GM18511 (cell line): ENCODE measurements around the gene OR8K5.
"Not testable (repeated sequence)": the region's sequence is repeated elsewhere in the genome, so short reads cannot be mapped to it uniquely, and the experiment has no call there.

Experiments used
- ATAC-seq: cut with Tn5 transposase; IDR thresholded peaks from one replicate; pipeline ENCODE4 v1.9.1; 2021; ENCODE audit warnings: mild to moderate bottlenecking, moderate library complexity; ENCODE audit not compliant: unreplicated experiment

Gene OR8K5

GRCh38 chr11:56160217-56160616 lies at the start of gene OR8K5:
OR8K5 (minus strand) TSS chr11:56160317; CDS start chr11:56160317, 0 bp downstream.
- ATAC-seq: no peak

DNA sequence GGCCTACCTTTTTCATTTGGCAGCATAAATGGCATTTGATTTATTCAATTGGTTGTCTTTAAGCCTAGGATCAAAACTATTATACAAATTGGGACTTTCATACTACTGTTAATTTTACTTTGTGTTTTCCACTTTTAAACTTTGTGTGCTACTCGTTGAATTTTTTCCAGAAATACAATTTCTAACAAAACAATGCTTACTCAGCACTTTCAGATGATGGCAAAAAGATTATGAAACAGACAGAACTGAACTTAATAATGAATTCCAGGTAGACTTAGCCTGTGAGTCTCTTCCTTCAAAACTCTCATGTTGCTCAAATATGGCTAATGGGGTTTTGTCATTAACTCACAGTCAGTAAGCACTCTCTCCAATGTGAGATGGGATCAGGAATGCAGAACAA lies 47.7 kb upstream of the OR8K5 start:
- no peak for ATAC-seq

DNA sequence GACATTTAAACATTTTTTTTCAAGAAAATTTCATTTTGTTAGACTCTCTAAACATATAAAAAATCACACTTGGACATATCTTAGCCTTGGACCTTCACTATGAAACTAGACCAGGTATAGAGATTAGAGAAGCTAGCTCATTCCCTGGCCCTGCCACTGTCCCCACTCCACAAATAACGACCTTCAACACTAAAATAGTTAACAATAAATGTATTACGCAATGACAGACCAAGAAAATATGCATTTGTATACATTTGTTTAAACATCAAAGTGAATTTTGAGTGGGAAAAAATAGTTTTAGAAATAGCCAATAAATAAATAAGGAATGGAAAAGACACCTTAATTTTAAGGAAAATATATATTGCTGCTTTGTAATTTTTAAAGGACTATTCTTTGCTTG lies 37.2 kb upstream of the OR8K5 start:
- ATAC-seq: no peak

DNA sequence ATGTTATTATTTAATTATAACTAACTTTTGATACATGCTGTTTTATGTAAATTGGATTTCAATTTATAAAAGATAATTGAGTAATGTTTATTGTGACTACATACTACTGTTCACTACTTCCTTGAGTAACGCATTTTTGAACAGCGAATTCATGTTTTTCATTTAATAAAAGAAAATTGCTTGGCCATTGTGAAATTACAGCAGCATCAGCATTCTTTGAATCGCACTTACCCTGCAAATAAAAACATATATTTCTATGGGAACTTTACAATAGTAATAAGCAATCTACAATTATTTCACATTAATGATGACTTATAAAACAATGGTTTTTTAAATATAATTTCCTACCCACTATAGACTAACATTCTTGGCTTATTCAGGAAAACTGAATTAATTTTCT lies 36.6 kb upstream of the OR8K5 start:
- ATAC-seq: no peak

DNA sequence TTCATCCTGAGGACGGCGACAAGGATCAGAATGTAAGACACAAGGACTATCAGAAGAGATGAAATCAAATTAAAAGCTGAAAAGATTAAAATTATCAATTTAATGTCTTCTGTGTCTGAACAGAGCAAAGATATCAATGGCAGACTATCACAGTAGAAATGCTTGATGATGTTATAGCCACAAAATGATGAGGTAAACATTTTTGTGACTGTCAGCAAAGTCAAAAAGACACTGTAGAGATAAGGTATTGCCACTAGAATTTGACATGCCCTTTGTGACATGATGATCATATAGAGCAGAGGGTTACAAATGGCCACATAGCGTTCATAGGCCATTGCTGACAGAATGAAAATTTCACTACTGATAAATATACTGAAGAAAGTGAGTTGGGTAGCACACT lies 28.5 kb upstream of the OR8K5 start:
- ATAC-seq: no peak

GRCh38 chr11:56183459-56183858 lies 23.3 kb upstream of the OR8K5 start:
- no peak for ATAC-seq

- no peak for ATAC-seq
Observed at GRCh38 chr11:56176318-56176717, 16.2 kb upstream of the OR8K5 start, which contains the start of gene OR5J2. OR5J2 (plus strand) TSS chr11:56176618; CDS start chr11:56176618, 0 bp downstream.

DNA sequence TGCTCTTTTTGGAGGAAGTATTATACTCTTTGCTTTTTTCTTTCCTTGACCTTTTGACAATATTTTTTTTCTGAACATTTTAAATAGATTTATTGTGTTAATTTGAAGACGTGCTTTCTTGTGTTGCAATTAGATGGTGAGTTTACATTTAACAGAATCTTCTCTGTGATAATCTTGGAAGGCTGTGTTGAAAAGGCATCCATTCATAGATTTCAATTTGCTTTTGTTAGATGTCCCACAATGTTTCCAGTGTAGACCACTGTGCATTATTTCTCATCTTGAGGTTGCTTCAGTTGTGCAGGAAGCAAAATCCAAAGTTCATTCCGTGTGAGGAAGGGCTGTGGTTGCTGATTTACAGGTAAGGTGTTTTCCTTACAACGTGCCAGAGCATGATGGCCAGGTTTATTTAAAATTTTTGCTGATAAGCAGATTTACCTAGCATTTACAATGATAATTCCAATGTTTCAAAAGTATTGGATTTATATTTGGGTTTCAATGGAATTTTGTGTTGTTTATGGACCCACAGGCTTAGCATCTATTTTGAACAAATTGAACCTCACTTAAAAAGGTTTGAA lies 12.2 kb upstream of the OR8K5 start:
- ATAC-seq: no peak

- ATAC-seq: no peak
Observed at GRCh38 chr11:56163804-56164203, 3.7 kb upstream of the OR8K5 start.

- ATAC-seq: no peak
Observed at GRCh38 chr11:56152333-56152732, 7.8 kb downstream of the OR8K5 start.

DNA sequence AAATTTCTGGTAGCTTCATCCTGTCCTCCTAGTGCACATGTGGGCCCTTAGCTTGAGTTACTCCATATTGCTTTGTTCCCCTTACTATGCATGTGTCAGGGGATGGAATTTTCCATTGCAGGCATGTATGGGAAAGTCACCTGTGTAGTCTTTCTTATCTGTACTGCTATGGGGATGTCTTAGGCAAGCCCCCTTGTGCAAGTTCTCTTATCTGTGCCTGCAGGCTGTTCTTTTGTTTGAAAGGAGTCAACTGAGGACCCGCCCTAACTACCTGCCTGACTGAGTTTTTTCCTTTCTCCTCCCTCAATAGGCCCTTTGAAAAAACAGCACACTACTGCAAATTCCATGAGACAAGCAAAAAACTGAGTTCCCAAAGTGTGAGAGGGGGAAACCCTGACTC lies 8.7 kb downstream of the OR8K5 start:
- ATAC-seq: no peak

DNA sequence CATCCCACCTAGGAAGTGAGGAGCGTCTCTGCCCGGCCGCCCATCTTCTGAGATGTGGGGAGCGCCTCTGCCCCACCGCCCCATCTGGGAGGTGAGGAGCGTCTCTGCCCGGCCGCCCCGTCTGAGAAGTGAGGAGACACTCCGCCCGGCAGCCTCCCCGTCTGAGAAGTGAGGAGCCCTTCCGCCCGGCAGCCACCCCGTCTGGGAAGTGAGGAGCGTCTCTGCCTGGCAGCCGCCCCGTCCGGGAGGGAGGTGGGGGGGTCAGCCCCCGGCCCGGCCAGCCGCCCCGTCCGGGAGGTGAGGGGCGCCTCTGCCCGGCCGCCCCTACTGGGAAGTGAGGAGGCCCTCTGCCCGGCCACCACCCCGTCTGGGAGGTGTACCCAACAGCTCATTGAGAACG lies 16.4 kb downstream of the OR8K5 start:
- not testable (repeated sequence) for ATAC-seq

DNA sequence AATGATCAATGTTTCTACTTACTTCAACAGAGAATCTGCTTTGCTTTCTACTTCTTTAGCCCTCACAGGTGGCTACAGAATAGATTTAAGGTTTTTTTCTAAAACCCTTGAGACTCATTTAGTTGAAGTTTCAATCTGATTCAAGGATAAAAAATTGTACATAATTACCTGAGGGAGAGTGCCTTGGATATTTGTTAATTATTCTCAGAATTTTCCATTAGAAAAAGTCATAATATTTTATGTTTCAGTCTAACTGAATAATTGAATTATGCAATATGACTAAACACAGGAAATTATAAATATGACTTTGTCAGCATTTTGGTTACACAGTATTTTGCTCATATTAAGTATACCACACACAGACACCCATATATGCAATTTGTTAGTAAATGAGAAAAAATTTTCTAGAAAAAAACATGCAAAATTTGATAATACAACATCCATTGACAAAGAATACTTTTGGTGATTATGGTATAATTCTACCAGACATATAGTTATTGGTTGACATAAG lies 19.9 kb downstream of the OR8K5 start, which contains the start of gene OR8J3:
TSS of gene OR8J3 (minus strand) at position 51 of the 511 bp plus-strand sequence. CDS start 2,483 bp downstream, outside the sequence.
- no peak for ATAC-seq

GRCh38 chr11:56122073-56122472 lies 38.0 kb downstream of the OR8K5 start, which contains the start of gene OR8H3:
OR8H3 (plus strand) TSS chr11:56122373; CDS start chr11:56122373, 0 bp downstream.
- no peak for ATAC-seq
